Liver (tissue), 3 donors: ENCODE measurements around the gene INO80C.
A peak's percentile ranks its signal among the peaks of the same experiment; 100 is the strongest.

Experiments
- EGR1 ChIP-seq, 2 donors: IDR thresholded peaks; 2 replicates each; pipeline ENCODE4 v1.6.1; 2016 to 2018; ENCODE audit warnings: antibody characterized with exemption in 2 of 2, low read depth in 2 of 2
- JUND ChIP-seq, 2 donors: IDR thresholded peaks; 2 replicates each; pipeline ENCODE4 v1.6.1; 2016; ENCODE audit warnings: antibody characterized with exemption in 2 of 2
- RAD21 ChIP-seq, 2 donors: IDR thresholded peaks; 2 replicates each; pipeline ENCODE4 v1.6.1; 2016; ENCODE audit warnings: antibody characterized with exemption in 2 of 2, mild to moderate bottlenecking in 2 of 2
- TAF1 ChIP-seq: conservative IDR thresholded peaks from 2 replicates; pipeline ENCODE4 v1.6.1; 2016; ENCODE audit warnings: antibody characterized with exemption, mild to moderate bottlenecking
- YY1 ChIP-seq: IDR thresholded peaks from 2 replicates; pipeline ENCODE4 v1.6.1; 2016; ENCODE audit warnings: antibody characterized with exemption, mild to moderate bottlenecking
- TF ChIP-seq, protein P1 (sequence below): fragments of 150-350 bp; IDR thresholded peaks from 2 replicates; pipeline ENCODE4 v1.5.1; 2017; ENCODE audit warnings: improper control_type of control experiment, low read depth, low read length; ENCODE audit not compliant: missing input control
- TF ChIP-seq, protein P2 (sequence below): IDR thresholded peaks from 2 replicates; pipeline ENCODE4 v1.6.1; 2016; ENCODE audit warnings: antibody characterized with exemption, mild to moderate bottlenecking
- TF ChIP-seq, protein P3 (sequence below): IDR thresholded peaks from 2 replicates; pipeline ENCODE4 v1.6.1; 2016; ENCODE audit warnings: antibody characterized with exemption
- TF ChIP-seq, protein P4 (sequence below): IDR thresholded peaks from 2 replicates; pipeline ENCODE4 v1.6.1; 2016; ENCODE audit warnings: antibody characterized with exemption
- donor health status: healthy.
- donor health status: healthy.

DNA sequence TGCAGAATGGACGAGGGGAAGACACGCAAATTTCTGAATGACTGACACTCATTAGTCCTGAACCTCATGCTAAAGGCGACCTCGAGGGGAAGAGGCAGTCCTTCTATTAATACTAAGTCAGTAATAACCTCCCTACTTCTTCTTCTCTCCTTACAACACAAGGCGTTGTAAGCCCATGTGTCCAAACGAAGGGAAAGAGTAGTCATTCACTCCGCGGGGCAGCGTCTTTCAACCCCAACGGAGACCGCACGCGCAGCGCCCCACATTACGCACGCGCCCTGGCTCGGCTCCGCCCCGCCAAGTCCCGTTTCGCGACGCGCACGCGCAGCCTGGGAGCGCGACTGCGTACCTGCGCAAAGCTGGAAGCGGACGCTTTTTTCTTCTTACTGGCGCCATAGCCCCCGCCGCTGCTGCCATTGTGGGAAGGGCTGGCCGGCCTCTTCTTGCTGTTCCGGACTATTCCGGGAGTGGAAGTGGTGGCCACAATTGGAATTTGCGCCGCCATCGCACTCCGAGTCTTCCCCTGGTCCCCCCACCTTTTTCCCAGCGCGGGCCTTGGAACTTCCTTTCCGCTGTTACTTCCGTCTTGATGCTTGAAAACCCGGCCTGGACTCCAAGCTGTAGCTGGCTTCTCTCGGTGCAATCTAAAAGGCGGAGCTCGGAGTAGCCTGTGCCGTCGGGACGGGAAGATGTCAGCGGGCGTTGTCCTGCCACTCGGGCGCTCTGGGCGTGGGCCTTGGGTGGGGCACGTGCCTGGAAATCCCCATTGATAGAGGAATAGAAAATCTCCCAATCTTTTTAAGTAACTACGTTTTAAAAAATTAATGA lies at the start of gene INO80C:
- TF ChIP-seq YY1 (peak; percentile 94), EGR1 (IDR thresholded peaks at IDR 0.05; ENCODE audit: low read depth in 2 of 2) (peak; percentile 75 to 81), RAD21 (IDR thresholded peaks at IDR 0.05) (peak; percentile 55 to 58), TAF1 (peak; percentile 69), JUND (IDR thresholded peaks at IDR 0.05) (no peak)
- TF ChIP-seq, protein P1, sequence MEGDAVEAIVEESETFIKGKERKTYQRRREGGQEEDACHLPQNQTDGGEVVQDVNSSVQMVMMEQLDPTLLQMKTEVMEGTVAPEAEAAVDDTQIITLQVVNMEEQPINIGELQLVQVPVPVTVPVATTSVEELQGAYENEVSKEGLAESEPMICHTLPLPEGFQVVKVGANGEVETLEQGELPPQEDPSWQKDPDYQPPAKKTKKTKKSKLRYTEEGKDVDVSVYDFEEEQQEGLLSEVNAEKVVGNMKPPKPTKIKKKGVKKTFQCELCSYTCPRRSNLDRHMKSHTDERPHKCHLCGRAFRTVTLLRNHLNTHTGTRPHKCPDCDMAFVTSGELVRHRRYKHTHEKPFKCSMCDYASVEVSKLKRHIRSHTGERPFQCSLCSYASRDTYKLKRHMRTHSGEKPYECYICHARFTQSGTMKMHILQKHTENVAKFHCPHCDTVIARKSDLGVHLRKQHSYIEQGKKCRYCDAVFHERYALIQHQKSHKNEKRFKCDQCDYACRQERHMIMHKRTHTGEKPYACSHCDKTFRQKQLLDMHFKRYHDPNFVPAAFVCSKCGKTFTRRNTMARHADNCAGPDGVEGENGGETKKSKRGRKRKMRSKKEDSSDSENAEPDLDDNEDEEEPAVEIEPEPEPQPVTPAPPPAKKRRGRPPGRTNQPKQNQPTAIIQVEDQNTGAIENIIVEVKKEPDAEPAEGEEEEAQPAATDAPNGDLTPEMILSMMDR: no peak
- TF ChIP-seq, protein P2, sequence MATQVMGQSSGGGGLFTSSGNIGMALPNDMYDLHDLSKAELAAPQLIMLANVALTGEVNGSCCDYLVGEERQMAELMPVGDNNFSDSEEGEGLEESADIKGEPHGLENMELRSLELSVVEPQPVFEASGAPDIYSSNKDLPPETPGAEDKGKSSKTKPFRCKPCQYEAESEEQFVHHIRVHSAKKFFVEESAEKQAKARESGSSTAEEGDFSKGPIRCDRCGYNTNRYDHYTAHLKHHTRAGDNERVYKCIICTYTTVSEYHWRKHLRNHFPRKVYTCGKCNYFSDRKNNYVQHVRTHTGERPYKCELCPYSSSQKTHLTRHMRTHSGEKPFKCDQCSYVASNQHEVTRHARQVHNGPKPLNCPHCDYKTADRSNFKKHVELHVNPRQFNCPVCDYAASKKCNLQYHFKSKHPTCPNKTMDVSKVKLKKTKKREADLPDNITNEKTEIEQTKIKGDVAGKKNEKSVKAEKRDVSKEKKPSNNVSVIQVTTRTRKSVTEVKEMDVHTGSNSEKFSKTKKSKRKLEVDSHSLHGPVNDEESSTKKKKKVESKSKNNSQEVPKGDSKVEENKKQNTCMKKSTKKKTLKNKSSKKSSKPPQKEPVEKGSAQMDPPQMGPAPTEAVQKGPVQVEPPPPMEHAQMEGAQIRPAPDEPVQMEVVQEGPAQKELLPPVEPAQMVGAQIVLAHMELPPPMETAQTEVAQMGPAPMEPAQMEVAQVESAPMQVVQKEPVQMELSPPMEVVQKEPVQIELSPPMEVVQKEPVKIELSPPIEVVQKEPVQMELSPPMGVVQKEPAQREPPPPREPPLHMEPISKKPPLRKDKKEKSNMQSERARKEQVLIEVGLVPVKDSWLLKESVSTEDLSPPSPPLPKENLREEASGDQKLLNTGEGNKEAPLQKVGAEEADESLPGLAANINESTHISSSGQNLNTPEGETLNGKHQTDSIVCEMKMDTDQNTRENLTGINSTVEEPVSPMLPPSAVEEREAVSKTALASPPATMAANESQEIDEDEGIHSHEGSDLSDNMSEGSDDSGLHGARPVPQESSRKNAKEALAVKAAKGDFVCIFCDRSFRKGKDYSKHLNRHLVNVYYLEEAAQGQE: peak; percentile 52
- TF ChIP-seq, protein P3, sequence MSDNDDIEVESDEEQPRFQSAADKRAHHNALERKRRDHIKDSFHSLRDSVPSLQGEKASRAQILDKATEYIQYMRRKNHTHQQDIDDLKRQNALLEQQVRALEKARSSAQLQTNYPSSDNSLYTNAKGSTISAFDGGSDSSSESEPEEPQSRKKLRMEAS: peak; percentile 86
- TF ChIP-seq, protein P4, sequence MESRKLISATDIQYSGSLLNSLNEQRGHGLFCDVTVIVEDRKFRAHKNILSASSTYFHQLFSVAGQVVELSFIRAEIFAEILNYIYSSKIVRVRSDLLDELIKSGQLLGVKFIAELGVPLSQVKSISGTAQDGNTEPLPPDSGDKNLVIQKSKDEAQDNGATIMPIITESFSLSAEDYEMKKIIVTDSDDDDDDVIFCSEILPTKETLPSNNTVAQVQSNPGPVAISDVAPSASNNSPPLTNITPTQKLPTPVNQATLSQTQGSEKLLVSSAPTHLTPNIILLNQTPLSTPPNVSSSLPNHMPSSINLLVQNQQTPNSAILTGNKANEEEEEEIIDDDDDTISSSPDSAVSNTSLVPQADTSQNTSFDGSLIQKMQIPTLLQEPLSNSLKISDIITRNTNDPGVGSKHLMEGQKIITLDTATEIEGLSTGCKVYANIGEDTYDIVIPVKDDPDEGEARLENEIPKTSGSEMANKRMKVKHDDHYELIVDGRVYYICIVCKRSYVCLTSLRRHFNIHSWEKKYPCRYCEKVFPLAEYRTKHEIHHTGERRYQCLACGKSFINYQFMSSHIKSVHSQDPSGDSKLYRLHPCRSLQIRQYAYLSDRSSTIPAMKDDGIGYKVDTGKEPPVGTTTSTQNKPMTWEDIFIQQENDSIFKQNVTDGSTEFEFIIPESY: peak; percentile 39
